Aorta (tissue), 5 donors: Measurements from ENCODE around the gene THEM5. TPM values are rescaled to one million over a fixed set of nuclear protein-coding genes. Genes with fewer than 3 reads are reported as not detected.

Experiments used
- ATAC-seq: fragments of 200-7000 bp; cut with Tn5 transposase; one replicate; pipeline ENCODE4 v1.9.1; 2022; ENCODE audit warnings: moderate library complexity; ENCODE audit not compliant: low FRiP score
- DNase-seq, 2 donors: peaks; one replicate each; pipeline ENCODE4 v3.0.0-alpha.2; 2020
- H3K27ac ChIP-seq, 2 donors: one replicate each; pipeline ENCODE4 v1.5.1; 2013; ENCODE audit warnings: low read length in 2 of 2, mild to moderate bottlenecking in 2 of 2, moderate library complexity in 2 of 2, control low read depth in 1 of 2, inconsistent platforms in 1 of 2, low read depth in 1 of 2
- H3K27me3 ChIP-seq, 2 donors: one replicate each; pipeline ENCODE4 v1.6.1; 2013; ENCODE audit warnings: control low read depth in 1 of 2, low read length in 1 of 2, mild to moderate bottlenecking in 1 of 2, moderate library complexity in 1 of 2; ENCODE audit not compliant: insufficient read depth in 2 of 2, control insufficient read depth in 1 of 2
- H3K36me3 ChIP-seq, 2 donors: one replicate each; pipeline ENCODE4 v1.6.1; 2013; ENCODE audit warnings: control low read depth in 1 of 2, low read length in 1 of 2, mild to moderate bottlenecking in 1 of 2; ENCODE audit not compliant: insufficient read depth in 2 of 2, control insufficient read depth in 1 of 2
- H3K4me1 ChIP-seq, 2 donors: one replicate each; pipeline ENCODE4 v1.6.1; 2013; ENCODE audit warnings: low read length in 2 of 2, control low read depth in 1 of 2, mild to moderate bottlenecking in 1 of 2, moderate library complexity in 1 of 2; ENCODE audit not compliant: insufficient read depth in 2 of 2, control insufficient read depth in 1 of 2
- H3K4me3 ChIP-seq, 2 donors: one replicate each; pipeline ENCODE4 v1.5.1; 2013; ENCODE audit warnings: low read length in 2 of 2, control low read depth in 1 of 2, mild to moderate bottlenecking in 1 of 2
- H3K9me3 ChIP-seq: one replicate; pipeline ENCODE4 v1.6.1; 2013; ENCODE audit warnings: mild to moderate bottlenecking, low read length; ENCODE audit not compliant: control insufficient read depth
- WGBS, 2 donors: extraction: QIAGEN DNeasy Blood & Tissue Kit; methylation state at CpG; one replicate each; pipeline ENCODE4 v1.1.7; 2013; 5-methylcytosine and 5-hydroxymethylcytosine counted together
- intact Hi-C, 2 donors: fragments of 100-400 bp; cut with DNase I; formaldehyde crosslinking; loops; one replicate each; pipeline versions ENCODE4 v1.14.2 to v1.15.0; 2022
- polyA plus RNA-seq, 2 donors: library from polyadenylated mRNA; stranded (reverse); fragments of 200-250 nt; gene quantifications; one replicate each; pipeline ENCODE4 v1.2.3, GENCODE V29; 2013
- total RNA-seq, 2 donors: library from RNA; stranded (reverse); fragmentation: NEBNext Ultra II Directional; extraction: Animal tissue kit (Norgen Biotek cat#: 25700); gene quantifications; one replicate each; pipeline ENCODE4 v1.2.1, GENCODE V29; 2021
- donor health status: healthy with polysubstance abuse.
- donor health status: Bipolar disorder and iron deficiency.
- donor health status: DM: no; HTN: no; CAD: no.
- donor health status: DM: no; HTN: no; CAD: no.
- donor health status: DM: yes; HTN: yes; CAD: no.

The THEM5 gene
- total and polyA plus RNA-seq, 4 donors = not detected

- no peak overlapping the region for H3K27ac ChIP-seq
- no peaks in the 10 kb centered on the region for H3K36me3 ChIP-seq
- DNase-seq (peak in 1 of 2 donors; percentile 66), ATAC-seq (no peak)
- no peak overlapping the region for H3K4me3 ChIP-seq
- H3K27me3 ChIP-seq = no peaks in the 10 kb centered on the region
- no peaks in the 10 kb centered on the region for H3K4me1 ChIP-seq
- intact Hi-C loops = no loop called here
- WGBS, 2 donors = 68 to 72% methylated on average over 12 of the region's 12 CpGs
- no peaks in the 10 kb centered on the region for H3K9me3 ChIP-seq
These were observed 37.7 kb downstream of the THEM5 start for GRCh38 chr1:151815716-151816327.

GRCh38 chr1:151814971-151815545 lies 38.5 kb downstream of the THEM5 start:
- intact Hi-C loops = no loop called here
- Histone ChIP-seq H3K36me3 (no peaks in the 10 kb centered on the region), H3K4me3 (no peak overlapping the region), H3K27me3 (no peaks in the 10 kb centered on the region), H3K9me3 (no peaks in the 10 kb centered on the region), H3K4me1 (no peaks in the 10 kb centered on the region), H3K27ac (no peak overlapping the region)
- ATAC-seq = no peak
- 90 to 93% methylated on average over 8 of the region's 8 CpGs for WGBS, 2 donors
- DNase-seq = peak in 1 of 2 donors; percentile 43

- intact Hi-C loops = no loop called here
- Histone ChIP-seq H3K9me3 (no peaks in the 10 kb centered on the region), H3K36me3 (no peaks in the 10 kb centered on the region), H3K27me3 (no peaks in the 10 kb centered on the region), H3K4me3 (no peak overlapping the region), H3K4me1 (no peaks in the 10 kb centered on the region), H3K27ac (no peak overlapping the region)
- ATAC-seq = no peak
- 81 to 86% methylated on average over 15 of the region's 15 CpGs for WGBS, 2 donors
- DNase-seq = peak in 1 of 2 donors; percentile 59
These were observed 39.1 kb downstream of the THEM5 start for GRCh38 chr1:151814426-151814825.

- no peaks in the 10 kb centered on the region for H3K27me3 ChIP-seq
- no peak overlapping the region for H3K27ac ChIP-seq
- peak in 1 of 2 donors; percentile 49 for DNase-seq
- intact Hi-C loops = no loop called here
- no peak overlapping the region for H3K4me3 ChIP-seq
- WGBS, 2 donors = 86% methylated on average over 12 of the region's 12 CpGs
- ATAC-seq = no peak
- no peaks in the 10 kb centered on the region for H3K36me3 ChIP-seq
- no peaks in the 10 kb centered on the region for H3K9me3 ChIP-seq
- H3K4me1 ChIP-seq = no peaks in the 10 kb centered on the region
These were observed 40.1 kb downstream of the THEM5 start for GRCh38 chr1:151813271-151813977.

GRCh38 chr1:151811181-151811580 lies 42.3 kb downstream of the THEM5 start:
- no peak overlapping the region for H3K4me3 ChIP-seq
- no peaks in the 10 kb centered on the region for H3K9me3 ChIP-seq
- H3K36me3 ChIP-seq = no peaks in the 10 kb centered on the region
- intact Hi-C loops = no loop called here
- no peaks in the 10 kb centered on the region for H3K4me1 ChIP-seq
- DNase-seq = peak in 1 of 2 donors; percentile 32
- no peak for ATAC-seq
- WGBS, 2 donors = 85 to 90% methylated on average over 9 of the region's 9 CpGs
- no peaks in the 10 kb centered on the region for H3K27me3 ChIP-seq
- no peak overlapping the region for H3K27ac ChIP-seq

GRCh38 chr1:151809985-151810556 lies 43.4 kb downstream of the THEM5 start:
- Histone ChIP-seq H3K9me3 (no peaks in the 10 kb centered on the region), H3K4me3 (no peak overlapping the region), H3K36me3 (no peaks in the 10 kb centered on the region), H3K27me3 (no peaks in the 10 kb centered on the region), H3K4me1 (no peaks in the 10 kb centered on the region), H3K27ac (no peak overlapping the region)
- WGBS, 2 donors = 98 to 100% methylated on average over 1 of the region's 1 CpG
- intact Hi-C loops = no loop called here
- ATAC-seq = no peak
- DNase-seq = no peak

- Histone ChIP-seq H3K4me1 (no peaks in the 10 kb centered on the region), H3K9me3 (no peaks in the 10 kb centered on the region), H3K4me3 (no peak overlapping the region), H3K27ac (no peak overlapping the region), H3K27me3 (no peaks in the 10 kb centered on the region), H3K36me3 (no peaks in the 10 kb centered on the region)
- DNase-seq (no peak), ATAC-seq (no peak)
- WGBS, 2 donors = 69 to 70% methylated on average over 8 of the region's 8 CpGs
- intact Hi-C loops = no loop called here
These were observed 44.1 kb downstream of the THEM5 start for GRCh38 chr1:151809290-151809984.

- no peaks in the 10 kb centered on the region for H3K9me3 ChIP-seq
- no peak overlapping the region for H3K4me3 ChIP-seq
- no peaks in the 10 kb centered on the region for H3K27me3 ChIP-seq
- no peaks in the 10 kb centered on the region for H3K4me1 ChIP-seq
- H3K36me3 ChIP-seq = no peaks in the 10 kb centered on the region
- intact Hi-C loops = no loop called here
- no peak overlapping the region for H3K27ac ChIP-seq
- ATAC-seq = no peak
- WGBS, 2 donors = 70 to 71% methylated on average over 1 of the region's 1 CpG
- DNase-seq = no peak
These were observed 45.7 kb downstream of the THEM5 start for GRCh38 chr1:151807766-151808165.
